Cardiac muscle cell (in vitro differentiated cells and primary cell): ENCODE measurements around the gene SYT13. TPM values are rescaled to one million over a fixed set of nuclear protein-coding genes. Genes with fewer than 3 reads are reported as not detected.

Source experiments
- DNase-seq, 2 donors: peaks; one replicate each; pipeline versions ENCODE4 v3.0.0 to v3.0.0-alpha.2; 2010 to 2017; ENCODE audit warnings: low read depth in 1 of 2, low spot score in 1 of 2
- H3K27ac ChIP-seq: fragments of 200-600 bp; sonication (generic); 2 replicates; pipeline ENCODE4 v1.5.1; 2016
- H3K27me3 ChIP-seq: fragments of 200-600 bp; sonication (generic); 2 replicates; pipeline ENCODE4 v1.6.0; 2016; ENCODE audit warnings: control low read depth
- H3K36me3 ChIP-seq: fragments of 200-600 bp; sonication (generic); 2 replicates; pipeline ENCODE4 v1.5.1; 2016; ENCODE audit warnings: control low read depth
- H3K4me1 ChIP-seq: fragments of 200-600 bp; sonication (generic); 2 replicates; pipeline ENCODE4 v1.8.1; 2017; ENCODE audit warnings: low read depth, mild to moderate bottlenecking, mixed run types
- H3K4me3 ChIP-seq: fragments of 200-600 bp; sonication (generic); 2 replicates; pipeline ENCODE4 v1.5.1; 2016; ENCODE audit warnings: mild to moderate bottlenecking
- H3K9me3 ChIP-seq: fragments of 200-600 bp; sonication (generic); 2 replicates; pipeline ENCODE4 v1.5.1; 2017; ENCODE audit warnings: low read depth, mild to moderate bottlenecking, control low read depth
- polyA plus RNA-seq: library from polyadenylated mRNA; unstranded; fragments of >200 nt; fragmentation: Nextera tagmentation; extraction: Ambion mirVana; gene quantifications from 2 replicates; pipeline ENCODE4 v1.2.1, GENCODE V29; 2016
- total RNA-seq: library from RNA; depleted of rRNA; stranded (reverse); fragments of >200 nt; gene quantifications from 2 replicates; pipeline ENCODE4 v1.2.3, GENCODE V29; 2016
- TF ChIP-seq, protein P1 (sequence below): IDR thresholded peaks from 2 replicates; pipeline ENCODE4 v1.5.1; 2012; ENCODE audit warnings: low read depth, mild to moderate bottlenecking, low read length

SYT13 gene
- total and polyA plus RNA-seq, 2 experiments from 2014 or later = 0.09 to 1.6 TPM

- Histone ChIP-seq H3K27me3 (no peaks in the 10 kb centered on the region), H3K4me3 (no peak overlapping the region), H3K9me3 (no peaks in the 10 kb centered on the region), H3K27ac (no peak overlapping the region), H3K4me1 (no peaks in the 10 kb centered on the region), H3K36me3 (peaks cover 8% of the 10 kb centered on the region)
- TF ChIP-seq, protein P1, sequence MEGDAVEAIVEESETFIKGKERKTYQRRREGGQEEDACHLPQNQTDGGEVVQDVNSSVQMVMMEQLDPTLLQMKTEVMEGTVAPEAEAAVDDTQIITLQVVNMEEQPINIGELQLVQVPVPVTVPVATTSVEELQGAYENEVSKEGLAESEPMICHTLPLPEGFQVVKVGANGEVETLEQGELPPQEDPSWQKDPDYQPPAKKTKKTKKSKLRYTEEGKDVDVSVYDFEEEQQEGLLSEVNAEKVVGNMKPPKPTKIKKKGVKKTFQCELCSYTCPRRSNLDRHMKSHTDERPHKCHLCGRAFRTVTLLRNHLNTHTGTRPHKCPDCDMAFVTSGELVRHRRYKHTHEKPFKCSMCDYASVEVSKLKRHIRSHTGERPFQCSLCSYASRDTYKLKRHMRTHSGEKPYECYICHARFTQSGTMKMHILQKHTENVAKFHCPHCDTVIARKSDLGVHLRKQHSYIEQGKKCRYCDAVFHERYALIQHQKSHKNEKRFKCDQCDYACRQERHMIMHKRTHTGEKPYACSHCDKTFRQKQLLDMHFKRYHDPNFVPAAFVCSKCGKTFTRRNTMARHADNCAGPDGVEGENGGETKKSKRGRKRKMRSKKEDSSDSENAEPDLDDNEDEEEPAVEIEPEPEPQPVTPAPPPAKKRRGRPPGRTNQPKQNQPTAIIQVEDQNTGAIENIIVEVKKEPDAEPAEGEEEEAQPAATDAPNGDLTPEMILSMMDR = no peak
- DNase-seq = no peak
These were observed 56.6 kb downstream of the SYT13 start for GRCh38 chr11:45229401-45230020.

GRCh38 chr11:45227836-45228235 lies 58.3 kb downstream of the SYT13 start:
- H3K27ac ChIP-seq = no peak overlapping the region
- H3K9me3 ChIP-seq = no peaks in the 10 kb centered on the region
- TF ChIP-seq, protein P1 = no peak
- DNase-seq = no peak
- H3K36me3 ChIP-seq = peaks cover 8% of the 10 kb centered on the region
- H3K4me3 ChIP-seq = no peak overlapping the region
- no peaks in the 10 kb centered on the region for H3K4me1 ChIP-seq
- no peaks in the 10 kb centered on the region for H3K27me3 ChIP-seq

DNA sequence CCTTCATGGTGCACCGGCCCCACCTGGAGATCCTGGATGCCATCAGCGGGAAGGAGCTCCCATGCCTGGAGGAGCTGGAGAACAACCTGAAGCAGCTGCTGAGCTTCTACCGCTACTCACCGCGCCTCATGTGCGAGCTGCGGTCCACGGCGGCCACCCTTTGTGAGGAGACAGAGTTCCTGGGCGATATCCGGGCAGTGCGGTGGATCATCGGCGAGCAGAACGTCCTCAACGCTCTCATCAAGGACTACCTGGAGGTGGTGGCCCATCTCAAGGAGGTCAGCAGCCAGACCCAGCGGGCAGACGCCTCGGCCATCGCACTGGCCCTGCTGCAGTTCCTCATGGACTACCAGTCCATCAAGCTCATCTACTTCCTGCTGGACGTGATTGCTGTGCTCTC lies 59.2 kb downstream of the SYT13 start:
- no peaks in the 10 kb centered on the region for H3K27me3 ChIP-seq
- no peak overlapping the region for H3K27ac ChIP-seq
- H3K9me3 ChIP-seq = no peaks in the 10 kb centered on the region
- no peak for DNase-seq
- H3K4me3 ChIP-seq = no peak overlapping the region
- H3K4me1 ChIP-seq = no peaks in the 10 kb centered on the region
- H3K36me3 ChIP-seq = peaks cover 12% of the 10 kb centered on the region
- TF ChIP-seq, protein P1 = no peak

DNA sequence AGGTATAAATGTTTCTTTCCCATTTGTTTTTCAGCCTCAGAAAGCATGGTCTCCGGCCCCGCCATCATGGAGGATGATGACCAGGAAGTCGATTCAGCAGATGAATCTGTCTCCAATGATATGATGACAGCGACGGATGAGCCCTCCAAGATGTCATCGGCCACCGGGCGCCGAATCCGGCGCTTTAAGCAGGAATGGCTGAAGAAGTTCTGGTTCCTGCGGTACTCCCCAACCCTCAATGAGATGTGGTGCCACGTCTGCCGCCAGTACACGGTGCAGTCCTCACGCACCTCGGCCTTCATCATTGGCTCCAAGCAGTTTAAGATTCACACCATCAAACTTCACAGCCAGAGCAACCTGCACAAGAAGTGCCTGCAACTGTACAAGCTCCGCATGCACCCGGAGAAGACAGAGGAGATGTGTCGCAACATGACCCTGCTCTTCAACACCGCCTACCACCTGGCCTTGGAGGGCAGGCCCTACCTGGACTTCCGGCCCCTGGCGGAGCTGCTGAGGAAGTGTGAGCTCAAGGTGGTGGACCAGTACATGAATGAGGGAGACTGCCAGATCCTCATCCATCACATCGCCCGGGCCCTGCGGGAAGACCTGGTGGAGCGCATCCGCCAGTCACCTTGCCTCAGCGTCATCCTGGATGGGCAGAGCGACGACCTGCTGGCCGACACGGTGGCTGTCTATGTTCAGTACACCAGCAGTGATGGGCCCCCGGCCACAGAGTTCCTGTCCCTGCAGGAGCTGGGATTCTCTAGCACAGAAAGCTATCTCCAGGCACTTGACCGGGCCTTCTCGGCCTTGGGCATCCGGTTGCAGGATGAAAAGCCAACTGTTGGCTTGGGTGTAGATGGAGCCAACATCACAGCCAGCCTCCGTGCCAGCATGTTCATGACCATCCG lies 59.9 kb downstream of the SYT13 start:
- no peak for DNase-seq
- Histone ChIP-seq H3K27me3 (no peaks in the 10 kb centered on the region), H3K27ac (no peak overlapping the region), H3K36me3 (peaks cover 12% of the 10 kb centered on the region), H3K4me3 (no peak overlapping the region), H3K4me1 (no peaks in the 10 kb centered on the region), H3K9me3 (no peaks in the 10 kb centered on the region)
- TF ChIP-seq, protein P1 = no peak

DNA sequence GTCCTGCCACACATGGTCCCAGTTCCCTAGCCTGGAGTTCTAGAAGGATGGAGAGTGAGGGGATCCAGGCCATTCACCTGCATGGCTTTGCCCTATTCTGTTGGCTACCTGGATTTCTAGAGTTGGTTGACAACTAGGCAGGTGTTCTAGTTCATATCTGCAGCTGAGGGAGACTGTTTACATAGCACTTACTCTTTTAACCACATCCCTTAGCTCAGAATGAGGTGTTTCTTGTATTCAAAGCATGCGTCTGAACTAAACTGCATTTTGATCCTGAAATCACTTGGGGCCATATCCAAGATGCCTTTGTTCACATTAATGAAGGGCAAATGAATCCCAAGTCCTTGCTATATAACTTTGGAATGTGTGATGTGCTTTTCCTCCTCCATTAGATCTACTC lies 60.9 kb downstream of the SYT13 start:
- H3K4me1 ChIP-seq = no peaks in the 10 kb centered on the region
- no peaks in the 10 kb centered on the region for H3K27me3 ChIP-seq
- H3K27ac ChIP-seq = no peak overlapping the region
- H3K4me3 ChIP-seq = no peak overlapping the region
- no peak for DNase-seq
- H3K9me3 ChIP-seq = no peaks in the 10 kb centered on the region
- peaks cover 12% of the 10 kb centered on the region for H3K36me3 ChIP-seq
- TF ChIP-seq, protein P1 = no peak
